ENCODE results near the gene TMED4. TPM values are rescaled to one million over a fixed set of nuclear protein-coding genes. Genes with fewer than 3 reads are reported as not detected.
"Not testable (repeated sequence)": the region's sequence is repeated elsewhere in the genome, so short reads cannot be mapped to it uniquely, and the experiment has no call there.

The TMED4 gene
- total RNA-seq, 2 donors from 2014 or later: 55.1 to 73.2 TPM

- ATAC-seq: no peak
- DNase-seq: no peak
- intact Hi-C loops (cut with DNase I): no loop called here
These were observed 7.0 kb downstream of the TMED4 start for GRCh38 chr7:44575054-44575453.

- intact Hi-C loops (cut with DNase I): no loop called here
- ATAC-seq: no peak
These were observed 7.7 kb downstream of the TMED4 start for GRCh38 chr7:44574287-44574872.

GRCh38 chr7:44573464-44574286 lies 8.4 kb downstream of the TMED4 start, which contains the start of gene DDX56:
Gene DDX56 (minus strand): TSS chr7:44573908. CDS start chr7:44573895, 13 bp downstream.
- peak; percentile 98 for DNase-seq

More at GRCh38 chr7:44574287-44574872, 7.7 kb downstream of the TMED4 start:
- no peak for DNase-seq

GRCh38 chr7:44572771-44573170 lies 9.3 kb downstream of the TMED4 start:
- intact Hi-C loops (cut with DNase I): no loop called here
- DNase-seq (no peak), ATAC-seq (no peak)

More at GRCh38 chr7:44573464-44574286, 8.4 kb downstream of the TMED4 start, which contains the start of gene DDX56:
- peak; percentile 98 for ATAC-seq
- intact Hi-C loops (cut with DNase I): no loop called here

GRCh38 chr7:44569959-44570358 lies 12.1 kb downstream of the TMED4 start:
- intact Hi-C loops (cut with DNase I): loop anchor here (10.0 kb wide), 4 partner anchors 75 to 355 kb away; partner anchors contain the start of gene NUDCD3 (in 1 of the 2)
- ATAC-seq (no peak), DNase-seq (no peak)

- ATAC-seq (no peak), DNase-seq (no peak)
- intact Hi-C loops (cut with DNase I): loop anchor here (10.0 kb wide), 4 partner anchors 74 to 354 kb away; partner anchors contain the start of gene NUDCD3 (in 1 of the 2)
These were observed 13.1 kb downstream of the TMED4 start for GRCh38 chr7:44568771-44569560.

GRCh38 chr7:44567884-44568283 lies 14.1 kb downstream of the TMED4 start:
- intact Hi-C loops (cut with DNase I): loop anchor here (10.0 kb wide), 4 partner anchors 73 to 353 kb away; partner anchors contain the start of gene NUDCD3 (in 1 of the 2)
- ATAC-seq (no peak), DNase-seq (no peak)

- DNase-seq (no peak), ATAC-seq (no peak)
- intact Hi-C loops (cut with DNase I): loop anchor here (10.0 kb wide), 4 partner anchors 72 to 352 kb away; partner anchors contain the start of gene NUDCD3 (in 1 of the 2)
These were observed 15.4 kb downstream of the TMED4 start for GRCh38 chr7:44566680-44567079.

- no peak for DNase-seq
- ATAC-seq: peak; percentile 10 to 12
- intact Hi-C loops (cut with DNase I): loop anchor here (10.0 kb wide), 4 partner anchors 71 to 351 kb away; partner anchors contain the start of gene NUDCD3 (in 1 of the 2)
These were observed 16.1 kb downstream of the TMED4 start for GRCh38 chr7:44565795-44566559.

GRCh38 chr7:44565097-44565794 lies 16.8 kb downstream of the TMED4 start:
- ATAC-seq: peak; percentile 72 to 82
- peak; percentile 64 for DNase-seq
- intact Hi-C loops (cut with DNase I): loop anchor here (10.0 kb wide), 4 partner anchors 70 to 350 kb away; partner anchors contain the start of gene NUDCD3 (in 1 of the 2)

- ATAC-seq (no peak), DNase-seq (no peak)
- intact Hi-C loops (cut with DNase I): loop anchor here (10.0 kb wide), 4 partner anchors 70 to 350 kb away; partner anchors contain the start of gene NUDCD3 (in 1 of the 2)
These were observed 17.4 kb downstream of the TMED4 start for GRCh38 chr7:44564606-44565005.

- DNase-seq (no peak), ATAC-seq (peak in 1 of 2 donors; percentile 65)
- intact Hi-C loops (cut with DNase I): loop anchor here (10.0 kb wide), 4 partner anchors 68 to 348 kb away; partner anchors contain the start of gene NUDCD3 (in 1 of the 2)
These were observed 18.8 kb downstream of the TMED4 start for GRCh38 chr7:44563171-44563679.

- not testable (repeated sequence) for ATAC-seq
- intact Hi-C loops (cut with DNase I): loop anchor here (10.0 kb wide), 4 partner anchors 68 to 348 kb away; partner anchors contain the start of gene NUDCD3 (in 1 of the 2)
These were observed 19.4 kb downstream of the TMED4 start for GRCh38 chr7:44562622-44562962.

GRCh38 chr7:44561962-44562621 lies 19.9 kb downstream of the TMED4 start:
- intact Hi-C loops (cut with DNase I): loop anchor here (10.0 kb wide), 4 partner anchors 67 to 347 kb away; partner anchors contain the start of gene NUDCD3 (in 1 of the 2)
- ATAC-seq: no peak
- DNase-seq: no peak

More at GRCh38 chr7:44562622-44562962, 19.4 kb downstream of the TMED4 start:
- not testable (repeated sequence) for DNase-seq

GRCh38 chr7:44561481-44561880 lies 20.6 kb downstream of the TMED4 start:
- intact Hi-C loops (cut with DNase I): loop anchor here (10.0 kb wide), 4 partner anchors 67 to 347 kb away; partner anchors contain the start of gene NUDCD3 (in 1 of the 2)
- DNase-seq (no peak), ATAC-seq (no peak)

GRCh38 chr7:44559485-44559884 lies 22.5 kb downstream of the TMED4 start:
- peak in 1 of 2 donors; percentile 53 for ATAC-seq
- intact Hi-C loops (cut with DNase I): no loop called here
- DNase-seq: no peak
